ENCODE data around the gene BIRC2. TPM values are rescaled to one million over a fixed set of nuclear protein-coding genes. Genes with fewer than 3 reads are reported as not detected.
"Not testable (repeated sequence)": the region's sequence is repeated elsewhere in the genome, so short reads cannot be mapped to it uniquely, and the experiment has no call there.

BIRC2 gene
- total RNA-seq, 1 donor from 2014 or later: 32.4 TPM

DNA sequence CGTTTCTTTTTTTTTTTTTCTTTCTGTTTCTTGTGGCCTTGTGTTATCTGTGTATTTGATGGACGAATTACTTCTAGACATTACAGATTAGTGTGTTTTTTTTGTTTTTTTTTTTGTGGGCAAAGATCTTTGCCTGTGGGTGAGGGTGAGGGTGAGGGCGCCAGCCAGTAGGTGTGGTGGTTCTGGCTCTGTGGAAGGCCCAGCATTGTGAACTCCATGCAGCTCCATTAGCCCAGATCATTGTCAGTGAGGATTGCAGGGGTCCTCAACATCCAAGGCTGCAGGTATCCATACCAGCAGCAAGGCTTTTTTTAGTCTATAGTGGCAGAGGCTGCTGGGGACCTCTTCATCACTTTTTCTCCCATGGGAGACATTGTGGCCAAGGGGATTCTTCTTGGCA is 13.7 kb downstream of the BIRC2 start:
- intact Hi-C loops (cut with DNase I): no loop called here
- ATAC-seq (no peak), DNase-seq (ENCODE audit: missing footprints) (peak; percentile 16)

DNA sequence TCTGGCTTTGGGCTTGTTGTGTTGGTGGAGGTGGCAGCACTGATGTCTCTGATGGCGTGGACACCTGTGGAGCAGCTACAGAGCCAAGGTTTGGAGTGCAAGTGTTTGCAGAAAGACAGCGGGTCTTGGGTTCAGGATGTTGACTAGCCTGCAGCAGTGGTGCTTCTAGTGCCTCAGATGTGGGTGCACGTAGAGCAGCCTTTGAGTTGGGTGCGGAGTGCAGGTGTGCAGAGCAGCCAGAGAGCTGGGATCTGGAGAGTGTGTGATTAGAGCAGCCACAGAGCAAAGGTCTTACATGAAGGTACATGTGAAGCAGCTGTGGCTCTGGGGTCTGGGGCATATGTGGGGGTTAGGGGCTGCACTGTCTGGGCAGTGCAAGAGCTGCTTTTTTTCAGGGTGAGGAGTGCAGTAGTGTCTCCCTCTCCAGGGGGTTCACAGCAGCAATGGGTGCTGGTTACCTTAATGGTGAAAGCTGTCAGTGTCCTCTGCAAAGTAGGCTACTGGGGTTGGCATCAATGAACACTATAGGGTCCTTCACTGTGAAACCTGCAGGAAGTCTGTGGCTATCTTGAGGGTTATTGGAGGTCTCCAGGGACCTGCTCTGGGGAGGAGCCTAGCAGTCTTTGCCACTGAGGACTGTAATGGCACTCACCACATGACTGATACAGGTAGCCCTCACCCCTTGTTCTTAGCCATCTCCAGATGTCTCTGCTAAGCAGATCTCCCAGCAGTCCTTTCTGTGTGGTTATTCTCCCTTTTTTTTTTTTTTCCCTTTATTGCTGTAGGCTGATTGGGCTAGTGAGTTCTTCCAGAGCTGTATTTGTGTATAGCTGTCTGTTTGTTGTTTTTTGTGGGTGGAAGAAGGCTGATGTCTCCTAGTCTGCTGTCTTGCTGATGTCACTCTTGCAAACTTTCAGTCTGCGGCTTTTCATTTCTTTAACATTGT is 14.3 kb downstream of the BIRC2 start:
- DNase-seq (ENCODE audit: missing footprints) (peak; percentile 4), ATAC-seq (no peak)
- intact Hi-C loops (cut with DNase I): no loop called here

- ATAC-seq (no peak), DNase-seq (ENCODE audit: missing footprints) (no peak)
- intact Hi-C loops (cut with DNase I): no loop called here
Measured at GRCh38 chr11:102364991-102365390, 18.0 kb downstream of the BIRC2 start.

DNA sequence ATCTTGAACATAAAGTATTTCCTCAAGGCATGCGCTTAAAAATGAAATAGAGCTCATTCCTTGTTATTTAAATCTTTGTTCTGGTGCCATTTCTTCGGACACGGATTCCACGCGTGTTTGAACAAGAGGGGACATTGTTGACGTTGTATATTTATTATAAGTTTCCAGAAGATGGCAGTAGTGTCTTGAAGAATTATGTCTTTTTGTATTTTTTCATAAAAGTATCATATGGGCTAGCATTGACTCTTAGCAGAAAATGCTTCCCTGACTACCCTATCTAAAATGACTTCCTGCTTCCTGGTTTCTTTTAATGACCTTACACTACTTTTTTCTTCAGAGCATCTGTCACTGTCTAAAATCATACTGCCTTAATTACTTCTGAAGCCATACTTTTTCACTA is 20.4 kb downstream of the BIRC2 start:
- ATAC-seq (no peak), DNase-seq (ENCODE audit: missing footprints) (no peak)
- intact Hi-C loops (cut with DNase I): no loop called here

- DNase-seq (ENCODE audit: missing footprints) (no peak), ATAC-seq (no peak)
- intact Hi-C loops (cut with DNase I): no loop called here
Measured at GRCh38 chr11:102368472-102368871, 21.5 kb downstream of the BIRC2 start.

DNA sequence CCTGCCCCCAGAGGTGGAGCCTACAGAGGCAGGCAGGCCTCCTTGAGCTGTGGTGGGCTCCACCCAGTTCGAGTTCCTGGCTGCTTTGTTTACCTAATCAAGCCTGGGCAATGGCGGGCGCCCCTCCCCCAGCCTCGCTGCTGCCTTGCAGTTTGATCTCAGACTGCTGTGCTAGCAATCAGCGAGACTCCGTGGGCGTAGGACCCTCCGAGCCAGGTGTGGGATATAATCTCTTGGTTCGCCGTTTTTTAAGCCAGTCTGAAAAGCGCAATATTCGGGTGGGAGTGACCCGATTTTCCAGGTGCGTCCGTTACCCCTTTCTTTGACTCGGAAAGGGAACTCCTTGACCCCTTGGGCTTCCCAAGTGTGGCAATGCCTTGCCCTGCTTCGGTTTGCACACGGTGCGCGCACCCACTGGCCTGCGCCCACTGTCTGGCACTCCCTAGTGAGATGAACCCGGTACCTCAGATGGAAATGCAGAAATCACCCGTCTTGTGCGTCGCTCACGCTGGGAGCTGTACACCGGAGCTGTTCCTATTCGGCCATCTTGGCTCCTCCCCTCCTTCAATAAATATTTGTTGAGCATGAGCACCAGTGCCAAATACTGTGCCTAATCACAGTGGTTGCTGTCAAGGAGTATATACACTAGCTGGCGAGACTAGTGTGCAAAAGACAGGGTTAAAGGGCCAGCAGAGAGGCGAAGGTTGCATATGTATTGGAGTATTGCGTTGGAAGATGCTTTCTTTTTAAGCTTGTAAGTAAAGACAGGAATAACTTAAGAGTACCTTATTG is 27.8 kb downstream of the BIRC2 start:
- ATAC-seq; intact Hi-C loops (cut with DNase I); DNase-seq (ENCODE audit: missing footprints): not testable (repeated sequence)

DNA sequence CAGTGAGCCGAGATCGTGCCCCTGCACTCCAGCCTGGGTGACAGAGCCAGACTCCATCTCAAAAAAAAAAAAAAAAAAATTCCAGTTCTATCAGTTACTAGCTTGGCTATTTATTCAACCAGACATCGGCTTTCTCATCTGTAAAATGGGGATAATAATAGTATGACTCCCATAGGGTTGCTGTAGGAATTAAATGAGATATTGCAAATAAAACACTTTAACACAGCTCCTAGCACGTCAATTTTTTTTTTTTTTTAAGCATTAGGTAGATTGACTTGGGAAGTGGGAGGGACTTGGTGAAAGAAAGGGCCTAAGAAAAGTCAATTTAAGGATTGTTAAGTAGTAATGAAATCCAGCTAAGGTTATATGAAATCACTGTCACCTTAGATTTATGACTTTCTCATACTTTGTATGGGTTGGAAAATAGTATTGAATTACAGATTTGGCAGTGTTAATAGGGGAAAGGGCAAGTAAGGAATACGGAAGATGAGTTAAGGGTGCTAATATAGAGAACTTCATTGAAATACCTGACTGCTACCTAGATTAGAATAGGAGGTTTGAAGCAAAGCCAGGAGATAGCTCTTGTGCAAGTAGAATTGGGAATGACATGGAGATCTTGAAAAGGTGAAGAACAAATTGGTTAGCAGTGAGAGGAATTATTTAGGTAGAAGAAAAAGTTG is 28.8 kb downstream of the BIRC2 start:
- intact Hi-C loops (cut with DNase I): no loop called here
- no peak for ATAC-seq
- DNase-seq (ENCODE audit: missing footprints): no peak

- ATAC-seq (no peak), DNase-seq (ENCODE audit: missing footprints) (no peak)
- intact Hi-C loops (cut with DNase I): no loop called here
Measured at GRCh38 chr11:102377891-102378290, 30.9 kb downstream of the BIRC2 start.

DNA sequence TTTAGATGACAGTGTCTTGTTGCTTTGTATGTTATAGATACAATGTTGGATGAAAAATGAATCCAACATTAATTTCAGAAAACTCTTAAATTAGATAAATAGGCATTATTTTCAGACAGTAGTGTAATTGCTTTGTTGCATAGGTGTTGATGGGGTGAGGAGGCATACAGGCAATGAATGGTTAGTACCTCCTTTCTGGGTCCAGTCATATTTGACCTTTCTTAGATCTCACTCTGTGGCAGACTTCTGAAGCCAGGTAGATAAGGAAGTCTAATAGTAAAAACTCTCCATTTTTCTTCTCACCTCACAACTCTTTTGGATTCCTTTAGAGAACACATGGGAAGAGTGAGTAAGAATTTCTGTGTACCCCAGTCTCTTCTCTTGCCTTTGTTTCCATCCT is 31.8 kb downstream of the BIRC2 start:
- no peak for DNase-seq (ENCODE audit: missing footprints)
- no peak for ATAC-seq
- intact Hi-C loops (cut with DNase I): no loop called here

DNA sequence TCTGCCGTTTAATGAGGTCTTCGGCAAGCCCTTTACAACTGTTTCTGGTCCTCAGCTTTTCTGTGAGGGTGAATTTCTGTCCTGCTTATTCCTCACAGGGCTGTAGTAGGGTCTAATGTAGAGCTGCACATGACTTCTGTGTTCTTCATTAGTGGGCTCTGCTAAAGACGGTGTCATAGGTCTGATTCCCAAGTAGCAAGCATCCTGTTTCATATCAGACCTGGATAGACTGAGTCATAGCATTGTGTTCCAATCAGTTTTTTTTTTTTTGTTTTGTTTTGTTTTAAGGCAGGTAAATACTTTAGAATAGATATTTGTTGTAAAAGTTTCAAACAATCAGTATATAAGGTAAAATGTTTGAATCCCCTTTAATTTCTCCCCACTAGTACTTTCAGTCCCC is 35.4 kb downstream of the BIRC2 start:
- intact Hi-C loops (cut with DNase I): loop anchor here (5.0 kb wide), 1 partner anchor 70 kb away; the partner anchor contains the start of gene TMEM123
- ATAC-seq: no peak
- DNase-seq (ENCODE audit: missing footprints): no peak

DNA sequence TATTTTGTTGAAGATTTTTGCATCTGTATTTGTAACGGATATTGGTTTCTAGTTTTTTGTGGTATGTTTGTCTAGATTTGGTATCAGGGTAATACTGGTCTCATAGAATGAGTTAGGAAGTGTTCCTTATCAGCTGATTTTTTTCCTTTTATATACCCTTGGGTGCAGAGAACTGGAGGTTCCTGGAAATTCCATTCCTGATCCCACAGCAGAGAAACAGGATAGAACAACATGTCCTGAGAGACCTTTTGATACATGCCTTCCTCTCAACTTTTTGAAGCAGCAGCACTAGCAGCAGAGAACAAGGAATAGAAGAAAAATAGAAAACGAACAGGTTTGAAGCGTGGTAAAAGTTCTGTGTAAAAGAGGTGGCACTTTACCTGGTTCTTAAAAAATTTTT is 36.8 kb downstream of the BIRC2 start:
- DNase-seq (ENCODE audit: missing footprints) (no peak), ATAC-seq (peak; percentile 67)
- intact Hi-C loops (cut with DNase I): loop anchor here (5.0 kb wide), 1 partner anchor 68 kb away; the partner anchor contains the start of gene TMEM123

GRCh38 chr11:102384419-102385079 is 37.5 kb downstream of the BIRC2 start:
- ATAC-seq: peak; percentile 89

DNA sequence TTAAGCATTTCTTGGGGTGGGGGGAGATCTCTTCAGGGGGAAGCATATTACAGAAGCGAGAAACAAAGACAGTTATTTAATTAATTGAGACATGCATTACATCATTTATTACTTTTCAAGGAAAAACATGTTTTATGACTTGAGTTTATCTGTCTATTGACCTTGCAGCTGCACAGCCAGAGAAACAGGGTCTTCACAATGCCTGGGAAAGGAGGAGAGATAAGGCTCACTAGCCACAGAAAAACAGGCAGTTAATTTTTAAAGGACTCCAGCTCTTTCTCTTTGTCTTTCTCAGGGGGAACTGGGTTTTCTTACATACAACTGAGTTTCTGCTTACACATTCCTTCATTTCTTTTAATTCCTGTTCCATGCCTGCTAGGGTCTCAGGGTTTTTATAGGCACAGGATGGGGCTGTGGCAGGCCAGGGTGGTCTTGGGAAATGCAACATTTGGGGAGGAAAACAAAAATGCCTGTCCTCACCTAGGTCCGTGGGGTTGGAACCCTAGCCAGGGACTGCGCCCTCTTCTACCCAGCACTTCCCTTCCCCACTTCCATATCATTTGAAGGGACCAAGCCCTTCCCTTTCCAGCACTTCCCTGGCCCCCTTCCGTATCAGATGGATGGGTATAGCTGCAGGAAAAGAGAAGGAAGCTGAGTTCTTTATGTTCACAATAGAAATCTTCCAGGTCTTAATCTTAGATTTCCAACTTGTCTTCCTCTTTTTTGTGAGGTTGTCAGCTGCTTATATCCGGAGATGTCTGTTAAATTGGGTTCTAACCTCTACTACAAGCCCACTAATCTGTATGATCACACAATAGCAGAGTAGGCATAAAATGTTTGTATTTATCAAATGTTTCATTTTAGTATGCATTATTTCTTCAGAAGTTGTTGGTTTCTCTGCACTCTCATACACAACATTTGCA is 38.3 kb downstream of the BIRC2 start:
- intact Hi-C loops (cut with DNase I): no loop called here
- DNase-seq (ENCODE audit: missing footprints) (no peak), ATAC-seq (no peak)

More at GRCh38 chr11:102384419-102385079, 37.5 kb downstream of the BIRC2 start:
- intact Hi-C loops (cut with DNase I): loop anchor here (5.0 kb wide), 1 partner anchor 68 kb away; the partner anchor contains the start of gene TMEM123
- peak; percentile 77 for DNase-seq (ENCODE audit: missing footprints)

DNA sequence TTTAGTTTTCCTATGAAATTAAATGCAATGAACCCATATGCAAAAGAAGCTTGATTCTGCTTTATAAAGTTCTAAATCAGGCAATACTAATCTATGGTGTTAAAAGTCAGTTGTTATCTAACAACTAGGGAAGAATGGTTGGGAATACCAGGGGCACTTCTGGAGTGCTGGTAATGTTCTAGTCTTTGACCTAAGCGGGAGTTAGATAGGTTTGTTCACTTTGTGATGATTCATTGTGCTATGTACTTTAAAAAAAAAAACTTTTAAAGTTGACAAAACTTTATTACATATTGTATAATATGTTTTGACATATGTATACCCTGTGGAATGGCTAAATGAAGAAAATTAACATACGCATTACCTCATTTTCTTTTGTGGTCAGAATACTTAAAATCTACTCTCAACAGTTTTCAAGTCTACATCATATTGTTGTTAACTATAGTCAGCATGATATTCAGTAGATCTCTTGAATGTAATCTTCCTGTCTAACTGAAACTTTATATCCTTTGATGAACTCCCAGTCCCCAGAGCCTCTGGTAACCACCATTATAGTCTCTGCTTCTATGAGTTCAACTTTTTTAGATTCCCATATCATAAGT is 39.2 kb downstream of the BIRC2 start:
- intact Hi-C loops (cut with DNase I): no loop called here
- DNase-seq (ENCODE audit: missing footprints) (no peak), ATAC-seq (no peak)

GRCh38 chr11:102387043-102387781 is 40.2 kb downstream of the BIRC2 start:
- DNase-seq (ENCODE audit: missing footprints) (no peak), ATAC-seq (no peak)
- intact Hi-C loops (cut with DNase I): no loop called here

GRCh38 chr11:102389253-102389652 is 42.2 kb downstream of the BIRC2 start:
- ATAC-seq (no peak), DNase-seq (ENCODE audit: missing footprints) (no peak)
- intact Hi-C loops (cut with DNase I): no loop called here
